ENCODE measurements around the gene PDZD4. TPM values are rescaled to one million over a fixed set of nuclear protein-coding genes. Genes with fewer than 3 reads are reported as not detected.

The PDZD4 gene
- total RNA-seq, 6 experiments from 2014 or later, result not detected

- no peak overlapping the region for H3K4me3 Mint-ChIP-seq
- TF ChIP-seq, protein P1, sequence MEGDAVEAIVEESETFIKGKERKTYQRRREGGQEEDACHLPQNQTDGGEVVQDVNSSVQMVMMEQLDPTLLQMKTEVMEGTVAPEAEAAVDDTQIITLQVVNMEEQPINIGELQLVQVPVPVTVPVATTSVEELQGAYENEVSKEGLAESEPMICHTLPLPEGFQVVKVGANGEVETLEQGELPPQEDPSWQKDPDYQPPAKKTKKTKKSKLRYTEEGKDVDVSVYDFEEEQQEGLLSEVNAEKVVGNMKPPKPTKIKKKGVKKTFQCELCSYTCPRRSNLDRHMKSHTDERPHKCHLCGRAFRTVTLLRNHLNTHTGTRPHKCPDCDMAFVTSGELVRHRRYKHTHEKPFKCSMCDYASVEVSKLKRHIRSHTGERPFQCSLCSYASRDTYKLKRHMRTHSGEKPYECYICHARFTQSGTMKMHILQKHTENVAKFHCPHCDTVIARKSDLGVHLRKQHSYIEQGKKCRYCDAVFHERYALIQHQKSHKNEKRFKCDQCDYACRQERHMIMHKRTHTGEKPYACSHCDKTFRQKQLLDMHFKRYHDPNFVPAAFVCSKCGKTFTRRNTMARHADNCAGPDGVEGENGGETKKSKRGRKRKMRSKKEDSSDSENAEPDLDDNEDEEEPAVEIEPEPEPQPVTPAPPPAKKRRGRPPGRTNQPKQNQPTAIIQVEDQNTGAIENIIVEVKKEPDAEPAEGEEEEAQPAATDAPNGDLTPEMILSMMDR (IDR thresholded peaks at IDR 0.05), result no peak
- peaks cover 18% of the 10 kb centered on the region for H3K27me3 Mint-ChIP-seq (ENCODE audit: insufficient read depth)
- no peak overlapping the region for H3K27ac Mint-ChIP-seq
- peaks cover 6% of the 10 kb centered on the region for H3K4me1 Mint-ChIP-seq (ENCODE audit: low read depth)
- no peak for DNase-seq
- no peaks in the 10 kb centered on the region for H3K9me3 Mint-ChIP-seq
- H3K36me3 Mint-ChIP-seq (ENCODE audit: low read depth), result no peaks in the 10 kb centered on the region; the same call in 1 of the 2 replicates
Observed at GRCh38 chrX:153877571-153878261, 47.4 kb upstream of the PDZD4 start.

DNA sequence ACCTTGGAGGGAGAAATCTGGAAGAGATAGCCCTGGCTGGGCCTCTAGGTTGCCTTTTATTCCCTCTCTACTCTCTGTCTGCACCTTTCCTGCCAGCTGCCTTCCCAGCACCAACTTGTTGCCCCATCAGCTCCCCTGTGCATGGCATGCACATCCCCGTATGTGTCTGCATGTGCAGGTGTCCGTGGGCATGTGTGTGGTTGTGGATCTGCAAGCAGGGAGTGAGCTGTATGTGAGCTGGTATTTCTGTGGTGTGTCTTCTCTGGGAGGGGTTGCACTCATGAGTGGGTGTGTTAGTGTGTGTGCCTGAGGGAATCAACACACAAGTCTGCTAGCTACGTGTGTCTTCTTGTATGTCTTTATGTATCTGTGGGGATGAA lies 45.8 kb upstream of the PDZD4 start:
- TF ChIP-seq, protein P1 (IDR thresholded peaks at IDR 0.05), result no peak
- Mint-ChIP-seq H3K27me3 (ENCODE audit: insufficient read depth) (peaks cover 18% of the 10 kb centered on the region), H3K36me3 (ENCODE audit: low read depth) (no peaks in the 10 kb centered on the region; the same call in 1 of the 2 replicates), H3K4me1 (ENCODE audit: low read depth) (no peaks in the 10 kb centered on the region), H3K27ac (no peak overlapping the region), H3K9me3 (no peaks in the 10 kb centered on the region), H3K4me3 (no peak overlapping the region)
- no peak for DNase-seq

DNA sequence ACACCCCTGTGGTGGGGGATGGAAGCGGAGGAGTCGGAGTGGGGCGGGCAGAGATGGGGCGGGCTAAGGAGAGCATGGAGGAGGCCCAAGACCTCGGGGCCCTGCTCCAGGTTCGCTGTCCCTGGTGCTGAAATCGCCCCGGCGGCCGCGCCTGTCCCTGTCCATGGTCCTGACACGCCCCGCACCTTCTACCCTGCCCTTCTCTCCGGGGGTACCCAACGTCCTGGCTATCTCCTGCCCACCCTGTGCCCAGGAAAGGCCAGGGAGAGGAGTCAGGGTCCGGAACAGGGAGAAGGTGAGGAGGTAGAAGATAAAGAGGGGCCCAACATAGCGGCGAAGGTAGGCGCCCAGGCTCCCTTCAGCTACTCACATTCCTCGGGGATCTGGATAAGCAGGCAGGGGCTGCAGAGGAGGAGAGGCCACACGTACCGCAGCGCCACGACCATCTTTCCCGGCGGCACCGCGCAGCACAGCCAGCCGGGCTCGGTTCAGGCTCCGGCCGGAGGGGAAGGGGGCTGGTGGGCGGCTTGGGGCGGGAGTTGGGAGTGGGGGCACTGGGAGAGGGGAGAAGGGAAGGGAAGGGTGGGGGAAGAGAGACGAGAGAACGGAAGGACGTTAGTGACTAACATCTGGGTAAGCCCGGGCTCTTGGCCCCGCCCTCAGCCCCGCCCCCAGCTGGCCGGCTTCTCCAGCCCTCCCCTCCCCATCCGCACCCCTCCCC lies 45.2 kb upstream of the PDZD4 start:
- H3K4me3 Mint-ChIP-seq, result no peak overlapping the region
- H3K9me3 Mint-ChIP-seq, result no peaks in the 10 kb centered on the region
- TF ChIP-seq, protein P1 (IDR thresholded peaks at IDR 0.05), result no peak
- H3K27ac Mint-ChIP-seq, result no peak overlapping the region
- no peaks in the 10 kb centered on the region; the same call in 1 of the 2 replicates for H3K36me3 Mint-ChIP-seq (ENCODE audit: low read depth)
- H3K27me3 Mint-ChIP-seq (ENCODE audit: insufficient read depth), result peaks cover 18% of the 10 kb centered on the region
- H3K4me1 Mint-ChIP-seq (ENCODE audit: low read depth), result no peaks in the 10 kb centered on the region
- no peak for DNase-seq

DNA sequence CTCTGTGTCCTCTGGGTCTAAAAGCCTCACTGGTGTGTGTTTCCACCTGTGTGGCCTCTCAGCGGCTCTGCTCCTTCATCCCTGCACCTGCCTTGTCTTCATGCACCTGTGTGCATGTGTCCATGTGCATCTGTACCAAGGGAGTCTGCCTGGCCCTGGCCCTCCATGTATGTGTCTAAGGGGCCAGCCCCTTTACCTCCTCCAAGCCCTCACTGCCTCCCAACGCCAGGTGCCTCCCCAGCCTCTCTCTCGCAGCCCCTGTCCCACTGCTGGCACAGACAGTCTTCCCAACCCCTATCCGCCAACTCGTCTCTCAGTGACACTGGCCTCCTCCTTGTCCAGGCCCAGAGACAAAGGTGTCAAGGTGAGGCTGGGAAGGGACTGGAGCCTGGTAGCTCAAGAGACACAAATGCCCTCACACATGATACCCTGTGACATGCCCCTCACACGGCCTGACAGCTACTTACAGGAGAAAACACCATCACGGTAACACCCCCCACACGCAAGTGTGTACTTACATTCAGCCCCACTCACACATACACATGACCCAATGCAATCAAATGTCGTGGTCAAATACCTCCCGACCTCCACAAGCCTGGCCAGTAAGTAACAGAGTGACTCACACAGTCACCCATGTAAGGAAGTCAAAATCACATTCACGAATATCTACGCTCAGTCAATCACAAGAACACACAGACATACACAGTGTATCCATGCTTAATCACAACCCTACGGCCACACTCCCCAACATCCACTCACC lies 44.2 kb upstream of the PDZD4 start:
- Mint-ChIP-seq H3K27me3 (ENCODE audit: insufficient read depth) (peaks cover 11% of the 10 kb centered on the region), H3K36me3 (ENCODE audit: low read depth) (no peaks in the 10 kb centered on the region; the same call in 1 of the 2 replicates), H3K9me3 (no peaks in the 10 kb centered on the region), H3K4me1 (ENCODE audit: low read depth) (no peaks in the 10 kb centered on the region), H3K27ac (no peak overlapping the region), H3K4me3 (no peak overlapping the region)
- no peak for DNase-seq
- TF ChIP-seq, protein P1 (IDR thresholded peaks at IDR 0.05), result no peak

GRCh38 chrX:153874085-153874365 lies 43.7 kb upstream of the PDZD4 start:
- H3K9me3 Mint-ChIP-seq, result no peaks in the 10 kb centered on the region
- TF ChIP-seq, protein P1 (IDR thresholded peaks at IDR 0.05), result no peak

More at GRCh38 chrX:153874085-153874365, 43.7 kb upstream of the PDZD4 start:
- no peaks in the 10 kb centered on the region; the same call in 1 of the 2 replicates for H3K36me3 Mint-ChIP-seq (ENCODE audit: low read depth)
- H3K27ac Mint-ChIP-seq, result no peak overlapping the region
- no peak overlapping the region for H3K4me3 Mint-ChIP-seq
- peaks cover 12% of the 10 kb centered on the region for H3K27me3 Mint-ChIP-seq (ENCODE audit: insufficient read depth)
- no peaks in the 10 kb centered on the region for H3K4me1 Mint-ChIP-seq (ENCODE audit: low read depth)
- DNase-seq, result no peak
